ENCODE measurements around the gene SORCS2. TPM values are rescaled to one million over a fixed set of nuclear protein-coding genes. Genes with fewer than 3 reads are reported as not detected.

The SORCS2 gene
- total RNA-seq, 1 experiment from 2014 or later, result 4.1 TPM

DNA sequence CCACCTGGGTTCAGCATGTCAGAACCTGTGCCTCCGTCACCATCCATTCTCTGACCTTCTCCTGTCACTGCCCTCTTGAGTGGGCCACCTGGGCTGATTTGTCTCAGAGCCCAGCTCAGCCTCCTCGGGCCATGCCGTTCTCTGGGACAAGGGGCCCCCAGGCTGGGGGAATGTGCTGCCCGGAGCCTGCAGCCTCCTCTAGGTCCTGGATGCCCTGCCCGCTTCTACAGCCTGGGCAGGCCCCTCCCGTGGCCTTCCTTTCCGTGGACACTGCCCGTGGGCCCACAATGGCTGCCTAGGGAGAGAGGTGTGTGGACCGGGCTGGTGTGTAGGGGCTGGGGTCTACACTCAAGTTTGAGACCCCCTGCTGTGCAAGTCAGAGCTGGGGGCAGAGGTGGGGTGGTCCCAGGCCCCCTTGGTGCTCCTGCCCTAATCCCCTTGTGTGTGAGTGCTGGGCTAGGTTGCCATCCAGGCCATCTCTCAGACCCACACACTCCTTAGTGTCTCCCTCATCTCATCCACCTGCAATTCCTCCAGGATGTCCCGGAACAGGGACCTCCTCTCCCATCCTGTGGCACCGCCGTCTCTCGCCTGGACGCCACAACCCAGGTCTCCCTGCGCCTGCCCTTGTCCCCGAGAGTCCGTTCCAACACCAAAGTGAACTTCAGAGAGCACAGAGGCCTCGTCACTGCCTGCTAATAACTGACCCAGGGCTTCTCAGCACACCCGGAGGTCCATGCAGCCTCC is 230.0 kb downstream of the SORCS2 start:
- H2AFZ ChIP-seq (ENCODE audit: low read length), result no peak overlapping the region
- DNase-seq (no peak), ATAC-seq (no peak)
- no peak overlapping the region for H3K9ac ChIP-seq (ENCODE audit: low read length)
- TF ChIP-seq EZH2 (IDR thresholded peaks at IDR 0.05; ENCODE audit: low read length, unreplicated experiment), result no peak
- no peak for TF ChIP-seq CTCF (conservative IDR thresholded peaks at IDR 0.05; ENCODE audit: low read depth, low read length)
- TF ChIP-seq EZH2phosphoT487 (IDR thresholded peaks at IDR 0.05; ENCODE audit: borderline replicate concordance, low read length), result no peak
- no peaks in the 10 kb centered on the region for H3K27me3 ChIP-seq (ENCODE audit: low read length)
- no peaks in the 10 kb centered on the region for H4K20me1 ChIP-seq (ENCODE audit: low read length)
- no peak overlapping the region for H3K4me3 ChIP-seq (ENCODE audit: low read length)
- ChIA-PET CTCF (no interaction called here), POLR2A (ENCODE audit: unreplicated experiment) (no interaction called here)
- no peaks in the 10 kb centered on the region for H3F3A ChIP-seq (ENCODE audit: low read length, unreplicated experiment)
- no peaks in the 10 kb centered on the region for H3K79me2 ChIP-seq (ENCODE audit: low read length)
- no peaks in the 10 kb centered on the region for H3K9me2 ChIP-seq (replicated peaks; ENCODE audit: low read length)
- H3K36me3 ChIP-seq (ENCODE audit: low read depth, low read length), result no peaks in the 10 kb centered on the region
- no peak overlapping the region for H3K4me2 ChIP-seq (ENCODE audit: low read length)
- H3K4me1 ChIP-seq (ENCODE audit: insufficient read depth, low read length), result no peaks in the 10 kb centered on the region
- intact Hi-C loops (cut with micrococcal nuclease), result no loop called here
- no TSS peak for BruUV-seq (replicated peaks)
- no peaks in the 10 kb centered on the region for H3K9me3 ChIP-seq (ENCODE audit: low read length)
- no peak overlapping the region for H3K27ac ChIP-seq (ENCODE audit: low read length)

DNA sequence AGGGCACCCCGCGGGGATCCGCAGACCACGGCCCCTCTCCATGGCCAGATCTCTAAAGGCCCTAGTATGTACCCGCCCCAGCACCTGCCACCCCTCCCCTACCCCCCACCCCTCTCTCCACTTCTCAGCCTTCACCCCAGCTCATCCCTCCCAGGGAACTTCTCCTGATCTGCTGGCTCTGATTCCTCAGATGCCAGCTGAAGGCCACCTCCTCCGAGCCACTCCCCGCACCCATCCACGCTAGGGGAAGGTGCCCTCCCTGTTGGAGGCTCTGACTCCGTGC is 230.5 kb downstream of the SORCS2 start:
- BruUV-seq (replicated peaks), result no TSS peak
- Histone ChIP-seq H2AFZ (ENCODE audit: low read length) (no peak overlapping the region), H4K20me1 (ENCODE audit: low read length) (no peaks in the 10 kb centered on the region), H3K9ac (ENCODE audit: low read length) (no peak overlapping the region), H3K36me3 (ENCODE audit: low read depth, low read length) (no peaks in the 10 kb centered on the region), H3K4me1 (ENCODE audit: insufficient read depth, low read length) (no peaks in the 10 kb centered on the region), H3K27ac (ENCODE audit: low read length) (no peak overlapping the region), H3K9me2 (replicated peaks; ENCODE audit: low read length) (no peaks in the 10 kb centered on the region), H3K4me2 (ENCODE audit: low read length) (no peak overlapping the region), H3K27me3 (ENCODE audit: low read length) (no peaks in the 10 kb centered on the region), H3K9me3 (ENCODE audit: low read length) (no peaks in the 10 kb centered on the region), H3K4me3 (ENCODE audit: low read length) (no peak overlapping the region), H3K79me2 (ENCODE audit: low read length) (no peaks in the 10 kb centered on the region), H3F3A (ENCODE audit: low read length, unreplicated experiment) (no peaks in the 10 kb centered on the region)
- ATAC-seq (no peak), DNase-seq (no peak)
- ChIA-PET CTCF (no interaction called here), POLR2A (ENCODE audit: unreplicated experiment) (no interaction called here)
- intact Hi-C loops (cut with micrococcal nuclease), result no loop called here
- TF ChIP-seq CTCF (conservative IDR thresholded peaks at IDR 0.05; ENCODE audit: low read depth, low read length) (no peak), EZH2 (IDR thresholded peaks at IDR 0.05; ENCODE audit: low read length, unreplicated experiment) (no peak), EZH2phosphoT487 (IDR thresholded peaks at IDR 0.05; ENCODE audit: borderline replicate concordance, low read length) (no peak)

- POLR2A ChIA-PET (ENCODE audit: unreplicated experiment), result no interaction called here
- H3K4me1 ChIP-seq (ENCODE audit: insufficient read depth, low read length), result no peaks in the 10 kb centered on the region
- H3K9me3 ChIP-seq (ENCODE audit: low read length), result no peaks in the 10 kb centered on the region
- H3K79me2 ChIP-seq (ENCODE audit: low read length), result no peaks in the 10 kb centered on the region
- no peaks in the 10 kb centered on the region for H3K9me2 ChIP-seq (replicated peaks; ENCODE audit: low read length)
- no TSS peak for BruUV-seq (replicated peaks)
- H4K20me1 ChIP-seq (ENCODE audit: low read length), result no peaks in the 10 kb centered on the region
- no peaks in the 10 kb centered on the region for H3K36me3 ChIP-seq (ENCODE audit: low read depth, low read length)
- no peak overlapping the region for H2AFZ ChIP-seq (ENCODE audit: low read length)
- H3K27me3 ChIP-seq (ENCODE audit: low read length), result no peaks in the 10 kb centered on the region
- no peaks in the 10 kb centered on the region for H3F3A ChIP-seq (ENCODE audit: low read length, unreplicated experiment)
- CTCF ChIA-PET, result no interaction called here
- DNase-seq (no peak), ATAC-seq (no peak)
- no peak overlapping the region for H3K4me3 ChIP-seq (ENCODE audit: low read length)
- H3K4me2 ChIP-seq (ENCODE audit: low read length), result no peak overlapping the region
- H3K27ac ChIP-seq (ENCODE audit: low read length), result no peak overlapping the region
- TF ChIP-seq EZH2 (IDR thresholded peaks at IDR 0.05; ENCODE audit: low read length, unreplicated experiment), result no peak
- no peak for TF ChIP-seq CTCF (conservative IDR thresholded peaks at IDR 0.05; ENCODE audit: low read depth, low read length)
- TF ChIP-seq EZH2phosphoT487 (IDR thresholded peaks at IDR 0.05; ENCODE audit: borderline replicate concordance, low read length), result no peak
- no peak overlapping the region for H3K9ac ChIP-seq (ENCODE audit: low read length)
- intact Hi-C loops (cut with micrococcal nuclease), result no loop called here
These were observed 231.1 kb downstream of the SORCS2 start for GRCh38 chr4:7423391-7423790.

Data from PC-3 (cell line).